Mucosa of rectum (tissue), 2 donors: ENCODE data around the gene NPIPA1.
"Not testable (repeated sequence)": the region's sequence is repeated elsewhere in the genome, so short reads cannot be mapped to it uniquely, and the experiment has no call there.

Experiments
- H3K27ac ChIP-seq, 2 donors: one replicate each; pipeline ENCODE4 v1.7.0; 2013; ENCODE audit warnings: inconsistent platforms in 2 of 2, low read depth in 2 of 2, low read length in 2 of 2
- H3K27me3 ChIP-seq, 2 donors: one replicate each; pipeline ENCODE4 v1.7.0; 2013; ENCODE audit warnings: low read length in 2 of 2; ENCODE audit not compliant: control insufficient read depth in 2 of 2, insufficient read depth in 2 of 2
- H3K36me3 ChIP-seq, 2 donors: one replicate each; pipeline ENCODE4 v1.7.0; 2013; ENCODE audit warnings: low read length in 2 of 2; ENCODE audit not compliant: control insufficient read depth in 2 of 2, insufficient read depth in 2 of 2
- H3K4me1 ChIP-seq, 2 donors: one replicate each; pipeline ENCODE4 v1.7.0; 2013; ENCODE audit warnings: low read length in 2 of 2, mild to moderate bottlenecking in 1 of 2; ENCODE audit not compliant: control insufficient read depth in 2 of 2, insufficient read depth in 2 of 2
- H3K4me3 ChIP-seq, 2 donors: one replicate each; pipeline ENCODE4 v1.7.0; 2013; ENCODE audit warnings: low read length in 2 of 2
- H3K9ac ChIP-seq, 2 donors: one replicate each; pipeline ENCODE4 v1.7.0; 2013; ENCODE audit warnings: low read length in 2 of 2, low read depth in 1 of 2, mild to moderate bottlenecking in 1 of 2
- H3K9me3 ChIP-seq, 2 donors: one replicate each; pipeline ENCODE4 v1.7.0; 2013; ENCODE audit warnings: low read length in 2 of 2; ENCODE audit not compliant: control insufficient read depth in 2 of 2
- donor health status: healthy.
- donor health status: Normal muscosa, but diverticular disease.

NPIPA1 gene

GRCh38 chr16:14937143-14937542 lies at the start of gene NPIPA1:
Gene NPIPA1, plus strand, starts transcription at chr16:14937443. Its CDS starts 0 bp downstream, at chr16:14937443.
- not testable (repeated sequence) for H3K27ac ChIP-seq, H3K4me3 ChIP-seq, H3K9me3 ChIP-seq, H3K9ac ChIP-seq, H3K4me1 ChIP-seq, H3K27me3 ChIP-seq, H3K36me3 ChIP-seq

DNA sequence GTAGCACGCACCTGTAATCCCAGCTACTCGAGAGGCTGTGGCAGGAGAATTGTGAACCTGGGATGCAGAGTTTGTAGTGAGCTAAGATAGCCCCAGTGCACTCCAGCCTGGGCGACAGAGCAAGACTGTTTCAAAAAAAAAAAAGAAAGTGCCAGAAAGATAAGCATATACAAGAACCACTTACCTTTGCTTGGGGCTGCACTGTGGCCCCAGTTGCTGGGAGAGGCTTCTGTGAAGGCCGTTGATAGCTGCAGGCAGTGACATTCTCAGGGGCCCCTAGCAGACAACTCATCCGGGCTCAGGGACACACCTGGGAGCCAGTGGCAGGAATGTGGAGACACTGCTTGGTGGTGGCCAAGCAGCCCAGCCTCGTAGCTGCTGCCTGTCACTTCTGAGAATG lies 45.1 kb upstream of the NPIPA1 start:
- H3K9ac ChIP-seq, H3K4me1 ChIP-seq, H3K9me3 ChIP-seq, H3K4me3 ChIP-seq, H3K27me3 ChIP-seq, H3K36me3 ChIP-seq, H3K27ac ChIP-seq: not testable (repeated sequence)

GRCh38 chr16:14895382-14895781 lies 41.9 kb upstream of the NPIPA1 start:
- H3K4me3 ChIP-seq, H3K9ac ChIP-seq, H3K27me3 ChIP-seq, H3K9me3 ChIP-seq, H3K27ac ChIP-seq, H3K36me3 ChIP-seq, H3K4me1 ChIP-seq: not testable (repeated sequence)

DNA sequence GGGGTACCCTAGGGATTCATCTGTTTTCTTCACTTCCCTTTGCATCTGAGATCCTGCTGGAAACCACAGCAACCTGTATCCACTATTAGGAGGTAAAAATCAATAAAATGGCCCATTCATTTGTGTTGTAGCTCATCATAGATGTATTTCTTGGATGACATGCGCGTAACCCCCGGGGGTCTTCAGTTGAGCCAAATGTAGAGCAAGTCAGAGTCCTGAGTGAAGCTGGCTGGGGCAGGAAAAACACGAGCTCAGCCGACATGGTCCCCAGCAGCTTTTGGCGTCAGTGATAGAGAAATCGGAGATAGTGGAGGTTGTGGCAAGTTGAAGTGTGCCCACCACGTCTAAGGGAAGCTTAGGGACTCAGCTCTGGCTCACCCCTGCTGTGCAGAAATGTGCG lies 41.2 kb upstream of the NPIPA1 start:
- H3K4me3 ChIP-seq, H3K9ac ChIP-seq, H3K36me3 ChIP-seq, H3K9me3 ChIP-seq, H3K4me1 ChIP-seq, H3K27ac ChIP-seq, H3K27me3 ChIP-seq: not testable (repeated sequence)

DNA sequence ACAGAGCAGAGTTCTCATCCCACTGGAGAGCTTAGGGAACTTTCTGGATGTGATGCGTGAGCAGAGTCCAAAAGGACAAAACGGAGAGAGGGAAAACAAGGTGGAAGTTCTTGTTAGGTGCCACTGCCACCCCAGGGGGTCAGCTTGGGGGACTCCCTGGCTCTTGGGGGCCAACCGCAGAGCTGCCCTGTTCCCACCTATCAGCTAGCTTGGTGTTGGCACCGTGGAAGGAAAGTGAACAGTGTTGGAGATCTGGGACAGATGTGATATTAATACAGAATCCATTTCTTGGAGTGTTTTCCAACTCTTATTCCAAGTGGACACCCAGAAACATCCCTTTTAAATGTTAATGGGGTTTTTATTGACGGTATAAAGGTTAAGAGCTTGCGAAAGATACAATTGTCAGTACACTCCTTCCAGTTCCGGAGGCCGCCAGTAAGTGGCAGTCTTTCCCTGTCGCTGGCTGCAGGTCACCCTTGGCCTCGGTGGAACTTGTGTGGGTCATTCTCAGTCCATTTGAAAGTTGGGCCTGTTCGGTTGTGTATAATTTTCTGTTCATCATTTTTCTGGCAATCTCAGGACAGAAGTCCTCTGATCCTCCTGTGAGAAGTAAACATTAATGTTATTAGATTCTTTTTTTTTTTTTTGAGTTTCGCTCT lies 40.1 kb upstream of the NPIPA1 start:
- not testable (repeated sequence) for H3K27ac ChIP-seq, H3K9ac ChIP-seq, H3K4me1 ChIP-seq, H3K36me3 ChIP-seq, H3K9me3 ChIP-seq, H3K27me3 ChIP-seq, H3K4me3 ChIP-seq

DNA sequence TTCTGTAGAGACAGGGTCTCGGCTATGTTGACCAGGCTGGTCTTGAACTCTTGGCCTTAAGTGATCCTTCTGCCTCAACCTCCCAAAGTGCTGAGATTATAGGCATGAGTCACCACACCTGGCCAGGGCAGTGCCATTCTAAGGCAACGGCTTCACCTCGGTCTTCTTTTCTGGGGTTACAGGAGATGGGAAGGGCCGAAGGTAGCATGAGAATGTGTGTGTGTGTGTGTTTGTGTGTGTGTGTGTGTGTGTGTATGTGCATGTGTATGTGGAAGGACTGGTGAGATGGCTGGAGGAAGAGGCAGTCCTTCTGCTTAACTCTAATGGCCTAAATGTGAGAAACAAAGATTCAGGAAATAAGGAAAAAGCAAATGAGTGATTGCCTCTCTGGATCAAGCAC lies 39.1 kb upstream of the NPIPA1 start:
- H3K27ac ChIP-seq, H3K4me1 ChIP-seq, H3K9me3 ChIP-seq, H3K27me3 ChIP-seq, H3K9ac ChIP-seq, H3K4me3 ChIP-seq, H3K36me3 ChIP-seq: not testable (repeated sequence)

DNA sequence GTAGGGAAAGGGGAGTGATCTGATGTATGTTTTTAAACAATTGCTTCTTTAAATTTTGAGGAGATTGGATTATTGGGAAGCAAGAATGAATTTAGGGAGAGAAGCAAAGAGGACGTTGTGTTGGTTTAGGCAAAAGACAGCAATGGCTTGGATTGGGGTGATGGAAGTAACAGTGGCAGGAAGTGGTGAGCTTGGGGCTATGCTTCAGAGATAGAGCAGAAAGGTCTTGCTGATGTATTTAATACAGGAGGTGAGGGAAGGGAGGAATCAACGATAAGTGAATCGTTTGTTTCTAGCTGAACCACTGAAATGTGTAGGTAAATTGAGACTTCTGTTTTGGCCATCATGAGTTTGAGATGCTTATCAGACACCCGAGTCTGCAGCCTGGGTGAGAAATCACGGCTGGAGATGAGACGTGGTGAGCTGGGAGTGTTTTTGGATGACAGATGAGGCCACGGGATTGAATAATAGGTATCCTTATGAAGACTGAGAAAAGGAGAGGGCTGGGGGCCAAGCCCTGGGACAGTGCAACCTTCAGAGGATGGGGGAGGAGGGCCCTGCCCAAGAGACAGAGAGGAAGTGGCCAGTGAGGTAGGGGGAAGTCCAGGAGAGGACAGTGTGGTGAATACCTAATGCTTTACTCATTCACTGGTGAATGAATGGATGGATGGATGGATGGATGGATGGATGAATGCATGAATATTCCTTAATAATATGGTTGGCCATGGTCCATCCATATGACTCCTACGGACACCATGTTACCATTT lies 33.9 kb upstream of the NPIPA1 start:
- H3K36me3 ChIP-seq, H3K4me1 ChIP-seq, H3K27me3 ChIP-seq, H3K9me3 ChIP-seq, H3K27ac ChIP-seq, H3K9ac ChIP-seq, H3K4me3 ChIP-seq: not testable (repeated sequence)

DNA sequence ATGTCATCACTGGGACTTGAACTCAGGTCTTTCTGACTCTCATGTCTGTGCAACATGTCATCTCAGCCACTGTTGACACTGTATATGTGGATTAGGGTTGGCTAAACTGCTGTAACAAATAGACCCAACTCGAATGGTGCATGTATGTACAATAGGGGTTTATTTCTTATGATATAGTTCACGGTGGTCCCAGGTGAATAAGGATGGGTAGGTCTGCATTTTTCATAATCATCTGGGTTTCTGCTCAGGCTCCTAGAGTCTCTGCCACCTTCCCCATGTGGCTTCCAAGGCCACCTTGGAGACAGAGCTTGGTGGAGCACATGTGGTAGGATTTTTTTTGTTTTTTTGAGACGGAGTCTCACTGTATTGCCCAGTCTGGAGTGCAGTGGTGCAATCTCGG lies 27.5 kb upstream of the NPIPA1 start:
- not testable (repeated sequence) for H3K4me1 ChIP-seq, H3K4me3 ChIP-seq, H3K36me3 ChIP-seq, H3K27ac ChIP-seq, H3K9me3 ChIP-seq, H3K27me3 ChIP-seq, H3K9ac ChIP-seq

DNA sequence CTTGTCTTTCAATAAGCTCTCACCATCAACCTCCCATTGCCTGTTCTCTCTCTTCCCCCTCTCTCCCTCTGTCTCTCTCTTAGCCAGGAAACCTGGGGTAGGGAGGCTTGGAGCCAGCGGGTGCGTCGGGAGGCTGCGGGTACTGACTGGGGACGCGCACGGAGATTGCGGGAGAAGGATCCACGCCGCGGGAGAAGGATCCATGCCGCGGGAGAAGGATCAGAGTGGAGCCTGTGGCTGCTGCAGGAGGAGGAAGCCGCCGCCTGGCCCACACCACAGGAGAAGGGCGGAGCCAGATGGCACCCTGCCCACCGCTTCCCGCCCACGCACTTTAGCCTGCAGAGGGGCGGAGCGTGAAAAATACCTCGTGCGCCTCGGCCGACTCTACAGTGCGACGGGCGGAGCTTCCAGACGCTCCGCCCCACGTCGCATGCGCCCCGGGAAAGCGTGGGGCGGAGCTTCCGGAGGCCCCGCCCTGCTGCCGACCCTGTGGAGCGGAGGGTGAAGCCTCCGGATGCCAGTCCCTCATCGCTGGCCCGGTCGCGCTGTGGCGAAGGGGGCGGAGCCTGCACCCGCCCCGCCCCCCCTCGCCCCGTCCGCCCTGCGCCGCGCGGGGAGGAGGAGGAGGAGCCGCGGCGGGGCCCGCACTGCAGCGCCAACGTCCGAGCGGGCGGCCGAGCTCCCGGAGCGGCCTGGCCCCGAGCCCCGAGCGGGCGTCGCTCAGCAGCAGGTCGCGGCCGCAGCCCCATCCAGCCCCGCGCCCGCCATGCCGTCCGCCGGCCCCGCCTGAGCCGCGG lies 26.2 kb upstream of the NPIPA1 start:
- H3K27me3 ChIP-seq, H3K4me1 ChIP-seq, H3K27ac ChIP-seq, H3K9me3 ChIP-seq, H3K9ac ChIP-seq, H3K4me3 ChIP-seq, H3K36me3 ChIP-seq: not testable (repeated sequence)

DNA sequence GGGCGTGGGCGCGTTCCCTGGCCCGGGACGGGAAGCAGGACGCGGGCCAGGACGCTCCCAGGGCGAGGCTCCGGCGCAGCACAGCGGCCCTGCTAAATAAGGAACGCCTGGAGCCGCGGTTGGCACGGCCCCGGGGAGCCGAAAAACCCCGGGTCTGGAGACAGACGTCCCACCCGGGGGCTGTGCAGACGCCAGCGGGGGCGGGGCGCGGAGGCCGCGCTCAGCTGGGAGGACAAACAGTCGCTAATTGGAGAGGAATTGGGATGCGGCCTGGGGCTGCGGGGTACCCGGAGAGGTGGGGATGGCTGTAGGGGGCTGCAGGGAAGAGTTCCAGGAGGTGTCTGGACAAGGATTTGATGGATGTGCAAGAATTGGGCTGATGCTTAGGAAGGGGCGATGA lies 25.3 kb upstream of the NPIPA1 start:
- not testable (repeated sequence) for H3K9ac ChIP-seq, H3K4me3 ChIP-seq, H3K36me3 ChIP-seq, H3K4me1 ChIP-seq, H3K27me3 ChIP-seq, H3K9me3 ChIP-seq
- H3K27ac ChIP-seq: peak overlapping the region in 1 of 2 donors; percentile 48
